T-cell (primary cell): ENCODE measurements around the gene PSMA3. TPM values are rescaled to one million over a fixed set of nuclear protein-coding genes. Genes with fewer than 3 reads are reported as not detected.
A peak's percentile ranks its signal among the peaks of the same experiment; 100 is the strongest.

Source experiments
- ATAC-seq, 4 experiments: fragments of 200-7000 bp in 3 of 4; fragments of 150-1000 bp in 1 of 4; cut with Tn5 transposase; replicated peaks in 1 of 4; 1 replicate in 3 of 4; 2 replicates in 1 of 4; pipeline ENCODE4 v1.10.0; 2021; ENCODE audit warnings: moderate library complexity in 3 of 4, mild to moderate bottlenecking in 2 of 4, moderate number of reproducible peaks in 1 of 4
- CTCF ChIA-PET, 2 donors: fragments of 300-600 bp; sonication (Branson Sonifier 250); formaldehyde crosslinking; loops; one replicate each; lab custom pipeline; 2022; ENCODE audit warnings: antibody characterized with exemption in 2 of 2; lab: Charles Lee
- POLR2A ChIA-PET, 2 donors: fragments of 300-600 bp; sonication (Branson Sonifier 250); formaldehyde crosslinking; loops; one replicate each; lab custom pipeline; 2022; ENCODE audit warnings: antibody characterized with exemption in 2 of 2; lab: Charles Lee
- DNase-seq, 35 experiments: peaks; one replicate each; pipeline versions ENCODE4 v3.0.0 to v3.0.0-alpha.2; 2013 to 2023
- H3K27ac ChIP-seq: one replicate; pipeline ENCODE4 v1.5.1; 2013; ENCODE audit warnings: low read length
- H3K27me3 ChIP-seq, 2 experiments: replicated peaks in 1 of 2; 1 replicate in 1 of 2; 2 replicates in 1 of 2; pipeline versions ENCODE4 v1.6.1 to v1.7.0; 2013; ENCODE audit warnings: low read length in 1 of 2, mixed read lengths in 1 of 2; ENCODE audit not compliant: control insufficient read depth in 2 of 2, insufficient read depth in 2 of 2; ENCODE audit errors: extremely low read depth in 1 of 2
- H3K36me3 ChIP-seq, 2 donors: 1 replicate in 1 of 2; 2 replicates in 1 of 2; pipeline versions ENCODE4 v1.6.1 to v1.7.0; 2013; ENCODE audit warnings: low read length in 1 of 2; ENCODE audit not compliant: control insufficient read depth in 2 of 2, insufficient read depth in 1 of 2; ENCODE audit errors: extremely low read depth in 1 of 2
- H3K4me1 ChIP-seq, 2 experiments: 1 replicate in 1 of 2; 2 replicates in 1 of 2; pipeline versions ENCODE4 v1.6.1 to v1.7.0; 2013; ENCODE audit warnings: low read length in 2 of 2, mixed read lengths in 1 of 2; ENCODE audit not compliant: insufficient read depth in 2 of 2, control insufficient read depth in 1 of 2; ENCODE audit errors: extremely low read depth in 1 of 2
- H3K4me3 ChIP-seq, 2 donors: 1 replicate in 1 of 2; 2 replicates in 1 of 2; pipeline versions ENCODE4 v1.5.1 to v1.7.0; 2013; ENCODE audit warnings: mild to moderate bottlenecking in 2 of 2, low read length in 1 of 2, moderate library complexity in 1 of 2; ENCODE audit not compliant: control insufficient read depth in 1 of 2; ENCODE audit errors: extremely low read depth in 1 of 2
- H3K9me3 ChIP-seq: 2 replicates; pipeline ENCODE4 v1.7.0; 2013
- H3K27ac Mint-ChIP-seq, 2 donors: one replicate each; pipeline ENCODE4 v1.8.0; 2020 to 2021; ENCODE audit warnings: mild to moderate bottlenecking in 2 of 2, mixed read lengths in 2 of 2
- H3K27me3 Mint-ChIP-seq, 2 donors: one replicate each; pipeline ENCODE4 v1.8.0; 2021 to 2022; ENCODE audit warnings: mixed read lengths in 2 of 2
- H3K36me3 Mint-ChIP-seq: one replicate; pipeline ENCODE4 v1.8.0; 2021; ENCODE audit warnings: mixed read lengths
- H3K4me1 Mint-ChIP-seq, 3 donors: one replicate each; pipeline ENCODE4 v1.8.0; 2020 to 2022; ENCODE audit warnings: mixed read lengths in 3 of 3, mild to moderate bottlenecking in 1 of 3
- H3K4me3 Mint-ChIP-seq, 3 donors: one replicate each; pipeline ENCODE4 v1.8.0; 2020 to 2022; ENCODE audit warnings: mild to moderate bottlenecking in 3 of 3, mixed read lengths in 3 of 3, moderate library complexity in 3 of 3
- H3K9me3 Mint-ChIP-seq, 3 donors: one replicate each; pipeline ENCODE4 v1.8.0; 2020 to 2022; ENCODE audit warnings: mixed read lengths in 3 of 3
- WGBS: methylation state at CpG from one replicate; pipeline ENCODE4 v1.1.5; 2013; ENCODE audit warnings: missing lambda C conversion rate; ENCODE audit not compliant: insufficient coverage; 5-methylcytosine and 5-hydroxymethylcytosine counted together
- total RNA-seq, 35 experiments: library from RNA in 6 of 35; stranded (reverse) in 6 of 35; fragments of 120-200 nt in 1 of 35; gene quantifications; one replicate each; pipeline versions ENCODE4 v1.2.1 to v1.2.4 and lab custom pipeline; 2013 to 2026

PSMA3 gene
- total RNA-seq, 5 donors from 2014 or later (not counting 1 experiment from before 2014, with no cell fraction given) = 75.5 to 139 (median 99.7) TPM

DNA sequence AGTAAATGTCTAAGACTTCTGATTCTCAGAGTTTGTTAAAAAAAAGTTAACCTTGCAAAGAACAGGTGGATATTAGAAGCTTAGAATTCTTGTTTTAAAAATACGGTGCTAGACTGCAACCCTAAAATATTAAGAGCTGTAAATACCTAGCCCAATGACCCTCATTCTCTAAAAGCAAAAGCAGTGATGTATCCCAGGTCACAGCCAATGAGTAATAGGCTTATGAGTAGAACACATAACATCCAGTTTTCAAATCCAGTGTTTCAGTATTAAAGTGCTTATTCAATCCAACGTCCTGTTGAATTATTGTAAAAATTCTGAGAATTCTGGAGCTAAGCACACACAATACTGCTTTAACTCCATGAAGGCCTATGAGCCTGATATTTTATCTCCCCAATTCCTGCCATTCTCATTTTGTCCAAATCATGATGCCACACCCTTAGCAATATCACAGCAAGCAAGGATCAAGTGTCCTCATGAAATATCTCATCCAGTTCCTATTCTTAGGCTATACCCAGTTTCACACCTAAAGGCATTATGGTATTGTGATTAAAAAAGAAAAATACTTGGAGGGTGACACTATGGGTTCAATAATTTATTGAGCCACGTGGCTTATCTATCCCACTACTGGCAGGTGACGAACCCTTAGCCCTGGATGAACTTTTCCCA, 38.4 kb downstream of the PSMA3 start:
- H3K9me3 ChIP-seq = no peaks in the 10 kb centered on the region
- no peak overlapping the region for H3K4me3 Mint-ChIP-seq
- no CpG with 5 or more reads among the region's 4 CpGs for WGBS
- H3K27me3 ChIP-seq = no peaks in the 10 kb centered on the region
- H3K27ac ChIP-seq = no peak overlapping the region
- no peak for ATAC-seq
- ChIA-PET CTCF (interaction anchor here (0.5 to 1.4 kb wide), 2 partner anchors 9 to 10 kb away, joined by 3 to 4 read pairs; no protein-coding TSS in a partner anchor), POLR2A (interaction anchor here in 1 of 2 donors (0.7 kb wide), 1 partner anchor 35 kb away, joined by 3 read pairs; no protein-coding TSS in a partner anchor)
- H3K9me3 Mint-ChIP-seq = no peaks in the 10 kb centered on the region
- no peak overlapping the region for H3K4me3 ChIP-seq
- H3K36me3 Mint-ChIP-seq = peaks cover 40% of the 10 kb centered on the region
- H3K27me3 Mint-ChIP-seq = no peaks in the 10 kb centered on the region
- H3K4me1 Mint-ChIP-seq = peaks cover 71 to 73% (median 72%) of the 10 kb centered on the region in 3 donors
- H3K4me1 ChIP-seq = peaks cover 15 to 18% of the 10 kb centered on the region in 2 experiments
- DNase-seq = no peak
- peaks cover 5 to 68% of the 10 kb centered on the region in 2 donors for H3K36me3 ChIP-seq
- H3K27ac Mint-ChIP-seq = peak overlapping the region; percentile 4 to 90

DNA sequence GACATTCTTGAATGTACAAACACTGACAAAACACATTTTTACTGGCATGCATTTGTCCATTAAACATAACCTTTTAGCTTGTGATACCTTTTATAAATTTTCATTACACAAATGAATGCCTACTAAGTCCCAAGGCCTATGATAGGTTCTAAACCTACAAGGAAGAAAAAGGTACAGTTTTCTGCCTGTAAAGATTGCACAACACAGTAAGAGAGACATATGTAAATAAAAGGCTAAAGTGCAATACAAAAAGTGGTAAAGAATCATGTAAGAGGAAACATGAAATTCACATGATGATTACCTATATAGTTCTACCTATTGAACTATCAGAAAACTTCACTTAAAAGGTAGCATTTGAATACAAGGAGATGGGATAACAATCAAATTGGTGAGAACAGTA, 39.1 kb downstream of the PSMA3 start:
- Mint-ChIP-seq H3K4me3 (no peak overlapping the region), H3K27ac (peak overlapping the region; percentile 40 to 41), H3K36me3 (peaks cover 44% of the 10 kb centered on the region)

DNA sequence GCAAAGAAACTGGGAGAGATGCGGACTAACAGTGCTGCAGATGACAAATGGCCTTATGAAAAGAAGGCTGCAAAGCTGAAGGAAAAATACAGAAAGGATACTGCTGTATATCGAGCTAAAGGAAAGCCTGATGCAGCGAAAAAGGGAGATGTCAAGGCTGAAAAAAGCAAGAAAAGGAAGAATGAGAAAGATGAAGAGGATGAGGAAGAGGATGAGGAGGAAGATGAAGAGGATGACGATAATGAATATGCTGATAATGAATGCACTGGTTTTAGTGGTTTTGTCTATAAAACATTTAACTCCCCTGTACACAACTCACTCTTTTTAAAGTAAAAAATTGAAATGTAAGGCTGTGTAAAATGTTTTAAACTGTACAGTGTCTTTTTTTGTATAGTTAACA, 40.5 kb downstream of the PSMA3 start:
- H3K27me3 Mint-ChIP-seq = no peaks in the 10 kb centered on the region
- no peaks in the 10 kb centered on the region for H3K9me3 ChIP-seq
- peaks cover 14 to 18% of the 10 kb centered on the region in 2 experiments for H3K4me1 ChIP-seq
- ChIA-PET POLR2A (interaction anchor here in 1 of 2 donors (2.4 kb wide), 1 partner anchor 13 kb away, joined by 8 read pairs; the partner anchor contains the start of gene ARID4A), CTCF (no interaction called here)
- peaks cover 46% of the 10 kb centered on the region for H3K36me3 Mint-ChIP-seq
- no peak overlapping the region for H3K27ac ChIP-seq
- H3K27ac Mint-ChIP-seq = peak overlapping the region; percentile 50 to 73
- H3K4me3 ChIP-seq = no peak overlapping the region
- no peak overlapping the region for H3K4me3 Mint-ChIP-seq
- peaks cover 6 to 72% of the 10 kb centered on the region in 2 donors for H3K36me3 ChIP-seq
- no peaks in the 10 kb centered on the region for H3K27me3 ChIP-seq
- H3K9me3 Mint-ChIP-seq = no peaks in the 10 kb centered on the region
- DNase-seq (no peak), ATAC-seq (no peak)
- WGBS = 76% methylated on average over 3 of the region's 4 CpGs
- peaks cover 76 to 84% (median 83%) of the 10 kb centered on the region in 3 donors for H3K4me1 Mint-ChIP-seq

More for the DNA sequence above, 39.1 kb downstream of the PSMA3 start:
- ChIA-PET CTCF (no interaction called here), POLR2A (no interaction called here)
- Mint-ChIP-seq H3K9me3 (no peaks in the 10 kb centered on the region), H3K27me3 (no peaks in the 10 kb centered on the region), H3K4me1 (peaks cover 74 to 79% (median 78%) of the 10 kb centered on the region in 3 donors)
- Histone ChIP-seq H3K27ac (no peak overlapping the region), H3K4me3 (no peak overlapping the region), H3K36me3 (peaks cover 5 to 71% of the 10 kb centered on the region in 2 donors), H3K4me1 (peaks cover 12 to 18% of the 10 kb centered on the region in 2 experiments), H3K9me3 (no peaks in the 10 kb centered on the region), H3K27me3 (no peaks in the 10 kb centered on the region)
- no peak for ATAC-seq
- DNase-seq = no peak

DNA sequence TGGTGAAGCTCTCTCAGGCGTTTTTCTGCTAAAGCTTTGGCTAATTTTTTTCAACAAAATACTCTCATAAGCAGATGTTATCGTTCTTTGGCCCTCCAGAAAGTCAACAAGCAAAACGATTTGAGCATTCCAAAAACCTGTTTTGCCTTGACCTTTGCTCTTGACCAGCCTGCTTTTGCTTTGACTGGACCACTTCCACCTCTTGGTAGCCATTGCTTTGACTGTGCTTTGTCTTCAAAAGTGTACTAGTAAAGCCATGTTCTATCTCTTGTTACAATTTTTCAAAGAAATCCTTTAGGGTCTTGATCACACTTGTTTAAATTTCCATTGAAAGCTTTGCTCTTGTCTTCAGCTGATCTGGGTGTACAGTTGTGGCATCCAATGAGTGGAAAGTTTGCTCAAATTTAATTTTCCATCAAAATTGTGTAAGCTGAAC, 43.0 kb downstream of the PSMA3 start:
- Histone ChIP-seq H3K36me3 (peaks cover 14 to 87% of the 10 kb centered on the region in 2 donors), H3K4me1 (peaks cover 2 to 5% of the 10 kb centered on the region in 2 experiments), H3K27ac (no peak overlapping the region), H3K9me3 (no peaks in the 10 kb centered on the region), H3K4me3 (no peak overlapping the region), H3K27me3 (no peaks in the 10 kb centered on the region)
- Mint-ChIP-seq H3K27ac (peak overlapping the region in 1 of 2 donors; percentile 76), H3K27me3 (no peaks in the 10 kb centered on the region), H3K4me3 (no peak overlapping the region), H3K4me1 (peaks cover 66 to 76% (median 73%) of the 10 kb centered on the region in 3 donors), H3K9me3 (no peaks in the 10 kb centered on the region), H3K36me3 (peaks cover 49% of the 10 kb centered on the region)
- ATAC-seq = no peak
- CTCF ChIA-PET = no interaction called here
- no peak for DNase-seq
- WGBS = 97% methylated on average over 2 of the region's 3 CpGs
- POLR2A ChIA-PET = interaction anchor here (0.6 to 1.1 kb wide), 2 partner anchors 27 to 43 kb away, joined by 3 read pairs; partner anchors contain the start of gene PSMA3 (in 1 of the 2)

DNA sequence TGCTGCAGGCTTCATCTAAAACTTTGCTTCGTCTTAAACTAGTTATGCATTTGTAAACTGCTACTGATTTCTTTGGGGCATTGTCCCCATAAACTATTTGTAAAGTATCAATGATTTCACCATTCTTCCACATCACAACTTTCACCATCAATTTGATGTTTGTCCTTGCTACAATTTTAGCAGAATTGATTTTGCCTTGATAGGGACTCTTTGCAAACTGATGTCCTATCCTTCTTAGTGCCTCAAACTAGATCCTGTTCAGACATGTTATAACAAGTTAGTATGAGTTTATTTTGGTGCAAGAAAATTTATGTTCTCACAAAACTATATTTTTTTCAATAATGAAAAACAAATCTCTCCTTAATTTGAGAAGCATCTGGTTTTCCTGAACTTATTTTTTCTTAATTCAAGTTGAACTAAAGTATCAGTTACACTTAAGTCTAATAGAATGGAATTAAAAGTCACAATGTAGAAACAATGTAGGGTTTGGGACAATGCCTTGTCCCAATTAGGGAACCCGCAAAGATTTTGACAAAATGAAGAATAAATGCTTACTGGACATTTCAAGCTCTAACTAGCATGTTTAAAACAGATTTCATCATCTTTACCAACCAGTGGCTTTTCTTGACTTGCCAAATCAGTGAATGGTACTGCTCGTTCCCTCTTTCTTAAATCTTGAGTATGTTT, 43.6 kb downstream of the PSMA3 start:
- DNase-seq (no peak), ATAC-seq (no peak)
- H3K4me1 ChIP-seq = peaks cover 2 to 7% of the 10 kb centered on the region in 2 experiments
- no peaks in the 10 kb centered on the region for H3K27me3 ChIP-seq
- no peak overlapping the region for H3K27ac ChIP-seq
- H3K9me3 Mint-ChIP-seq = no peaks in the 10 kb centered on the region
- H3K4me3 Mint-ChIP-seq = no peak overlapping the region
- 67% methylated on average over 3 of the region's 3 CpGs for WGBS
- ChIA-PET CTCF (interaction anchor here in 1 of 2 donors (0.6 kb wide), 1 partner anchor 36 kb away, joined by 3 read pairs; no protein-coding TSS in a partner anchor), POLR2A (interaction anchor here in 1 of 2 donors (1.0 to 1.6 kb wide), 3 partner anchors 10 to 19 kb away, joined by 3 to 7 read pairs (median 4); partner anchors contain the start of gene ARID4A)
- no peaks in the 10 kb centered on the region for H3K9me3 ChIP-seq
- H3K4me1 Mint-ChIP-seq = peaks cover 65 to 76% (median 73%) of the 10 kb centered on the region in 3 donors
- no peak overlapping the region for H3K4me3 ChIP-seq
- peaks cover 48% of the 10 kb centered on the region for H3K36me3 Mint-ChIP-seq
- H3K27me3 Mint-ChIP-seq = no peaks in the 10 kb centered on the region
- peak overlapping the region; percentile 11 to 76 for H3K27ac Mint-ChIP-seq
- peaks cover 14 to 86% of the 10 kb centered on the region in 2 donors for H3K36me3 ChIP-seq

DNA sequence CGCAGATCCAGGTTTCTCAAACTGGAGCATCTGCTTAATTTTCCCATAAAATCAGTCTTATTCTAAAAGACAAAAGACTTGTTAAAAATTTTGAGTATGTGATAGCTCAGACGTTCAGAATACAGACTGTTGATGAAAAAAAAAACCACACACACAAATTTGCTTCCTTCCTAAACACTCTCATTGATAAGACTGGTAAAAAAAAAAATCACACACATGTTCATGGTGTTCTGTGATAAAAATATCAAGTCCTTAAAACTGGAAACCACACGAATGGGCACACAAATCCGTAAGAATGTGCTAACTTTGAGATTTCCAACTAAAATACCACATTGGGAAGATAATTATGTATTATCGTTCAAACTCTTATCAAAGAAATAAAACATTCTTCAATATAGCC, 47.0 kb downstream of the PSMA3 start:
- H3K27ac ChIP-seq = no peak overlapping the region
- ATAC-seq (no peak), DNase-seq (no peak)
- H3K27me3 ChIP-seq = no peaks in the 10 kb centered on the region
- peaks cover 14 to 76% of the 10 kb centered on the region in 2 donors for H3K36me3 ChIP-seq
- ChIA-PET CTCF (interaction anchor here in 1 of 2 donors (0.6 to 0.7 kb wide), 2 partner anchors 8 to 9 kb away, joined by 3 read pairs; no protein-coding TSS in a partner anchor), POLR2A (no interaction called here)
- H3K9me3 Mint-ChIP-seq = no peaks in the 10 kb centered on the region
- H3K27me3 Mint-ChIP-seq = no peaks in the 10 kb centered on the region
- no CpG with 5 or more reads among the region's 5 CpGs for WGBS
- H3K27ac Mint-ChIP-seq = no peak overlapping the region
- H3K4me1 Mint-ChIP-seq = peaks cover 68 to 84% (median 79%) of the 10 kb centered on the region in 3 donors
- H3K4me1 ChIP-seq = peaks cover 14 to 28% of the 10 kb centered on the region in 2 experiments
- H3K9me3 ChIP-seq = no peaks in the 10 kb centered on the region
- H3K4me3 Mint-ChIP-seq = no peak overlapping the region
- H3K36me3 Mint-ChIP-seq = peaks cover 48% of the 10 kb centered on the region
- H3K4me3 ChIP-seq = no peak overlapping the region
